ENCODE measurements around the gene OLFML1. TPM values are rescaled to one million over a fixed set of nuclear protein-coding genes. Genes with fewer than 3 reads are reported as not detected.

Gene OLFML1
- total and polyA plus RNA-seq, 7 donors = 0.81 to 7.2 (median 1.2) TPM

GRCh38 chr11:7499081-7499480 is 13.8 kb downstream of the OLFML1 start:
- 97 to 100% (median 99%) methylated on average over 1 of the region's 1 CpG for WGBS, 3 donors
- no peak for TF ChIP-seq CTCF (IDR thresholded peaks at IDR 0.05)
- ATAC-seq (no peak), DNase-seq (no peak)
- no peaks in the 10 kb centered on the region for H3K4me1 ChIP-seq
- H3K27me3 ChIP-seq (ENCODE audit: insufficient read depth in 3 of 3, low read length in 2 of 3) = no peaks in the 10 kb centered on the region
- H3K4me3 ChIP-seq = no peak overlapping the region
- H3K9me3 ChIP-seq = no peaks in the 10 kb centered on the region
- intact Hi-C loops (cut with DNase I) = no loop called here
- peaks cover 0 to 20% of the 10 kb centered on the region in 2 donors for H3K36me3 ChIP-seq (ENCODE audit: insufficient read depth in 1 of 2, low read depth in 1 of 2)
- no peak overlapping the region for H3K27ac ChIP-seq

- Histone ChIP-seq H3K36me3 (ENCODE audit: insufficient read depth in 1 of 2, low read depth in 1 of 2) (peaks cover 0 to 26% of the 10 kb centered on the region in 2 donors), H3K4me3 (no peak overlapping the region), H3K27ac (no peak overlapping the region), H3K9me3 (no peaks in the 10 kb centered on the region), H3K27me3 (ENCODE audit: insufficient read depth in 3 of 3, low read length in 2 of 3) (no peaks in the 10 kb centered on the region), H3K4me1 (no peaks in the 10 kb centered on the region)
- no peak for TF ChIP-seq CTCF (IDR thresholded peaks at IDR 0.05)
- WGBS, 3 donors = 97 to 98% (median 97%) methylated on average over 3 of the region's 3 CpGs
- DNase-seq = no peak
- no peak for ATAC-seq
- intact Hi-C loops (cut with DNase I) = no loop called here
Observed at GRCh38 chr11:7500251-7500650, 14.9 kb downstream of the OLFML1 start.

GRCh38 chr11:7501251-7501650 is 15.9 kb downstream of the OLFML1 start:
- ATAC-seq = no peak
- 74 to 81% (median 79%) methylated on average over 3 of the region's 3 CpGs for WGBS, 3 donors
- no peaks in the 10 kb centered on the region for H3K27me3 ChIP-seq (ENCODE audit: insufficient read depth in 3 of 3, low read length in 2 of 3)
- peaks cover 0 to 26% of the 10 kb centered on the region in 2 donors for H3K36me3 ChIP-seq (ENCODE audit: insufficient read depth in 1 of 2, low read depth in 1 of 2)
- DNase-seq = no peak
- no peaks in the 10 kb centered on the region for H3K9me3 ChIP-seq
- no peak overlapping the region for H3K4me3 ChIP-seq
- intact Hi-C loops (cut with DNase I) = no loop called here
- TF ChIP-seq CTCF (IDR thresholded peaks at IDR 0.05) = no peak
- no peaks in the 10 kb centered on the region for H3K4me1 ChIP-seq
- no peak overlapping the region for H3K27ac ChIP-seq

- 84 to 90% (median 89%) methylated on average over 4 of the region's 4 CpGs for WGBS, 3 donors
- ATAC-seq = no peak
- no peak for DNase-seq
- Histone ChIP-seq H3K9me3 (no peaks in the 10 kb centered on the region), H3K36me3 (ENCODE audit: insufficient read depth in 1 of 2, low read depth in 1 of 2) (peaks cover 0 to 26% of the 10 kb centered on the region in 2 donors), H3K4me1 (no peaks in the 10 kb centered on the region), H3K27ac (no peak overlapping the region), H3K4me3 (no peak overlapping the region), H3K27me3 (ENCODE audit: insufficient read depth in 3 of 3, low read length in 2 of 3) (no peaks in the 10 kb centered on the region)
- intact Hi-C loops (cut with DNase I) = no loop called here
- no peak for TF ChIP-seq CTCF (IDR thresholded peaks at IDR 0.05)
Observed at GRCh38 chr11:7501894-7502293, 16.6 kb downstream of the OLFML1 start.

GRCh38 chr11:7506243-7506642 is 20.9 kb downstream of the OLFML1 start:
- ATAC-seq (no peak), DNase-seq (no peak)
- Histone ChIP-seq H3K36me3 (ENCODE audit: insufficient read depth in 1 of 2, low read depth in 1 of 2) (peaks cover 0 to 21% of the 10 kb centered on the region in 2 donors), H3K27ac (no peak overlapping the region), H3K4me1 (peaks cover 9% of the 10 kb centered on the region), H3K9me3 (no peaks in the 10 kb centered on the region), H3K27me3 (ENCODE audit: insufficient read depth in 3 of 3, low read length in 2 of 3) (no peaks in the 10 kb centered on the region), H3K4me3 (no peak overlapping the region)
- intact Hi-C loops (cut with DNase I) = no loop called here
- no peak for TF ChIP-seq CTCF (IDR thresholded peaks at IDR 0.05)
- 94 to 96% (median 96%) methylated on average over 3 of the region's 3 CpGs for whole genome bisulfite sequencing, 3 donors

Data from psoas muscle (tissue), 8 donors.